Raji (cell line): ENCODE measurements around the gene ARSA.

ENCODE experiments used
- POLR2A ChIP-seq: IDR thresholded peaks from 2 replicates; pipeline ENCODE4 v1.6.1; 2011; ENCODE audit warnings: low read depth, low read length, control low read depth; ENCODE audit not compliant: insufficient read depth

ARSA gene

GRCh38 chr22:50625568-50626313, 2.2 kb downstream of the ARSA start:
- TF ChIP-seq POLR2A, result no peak

GRCh38 chr22:50625131-50625567, 2.8 kb downstream of the ARSA start:
- TF ChIP-seq POLR2A, result no peak

GRCh38 chr22:50624347-50625130, 3.4 kb downstream of the ARSA start:
- TF ChIP-seq POLR2A, result no peak

- no peak for TF ChIP-seq POLR2A
Measured at GRCh38 chr22:50622723-50623327, 5.1 kb downstream of the ARSA start.

GRCh38 chr22:50621948-50622722, 5.8 kb downstream of the ARSA start:
- TF ChIP-seq POLR2A, result 0 out of 2 replicates have a peak, but pooled peaks have one; percentile 13

- TF ChIP-seq POLR2A, result peak; percentile 65
Measured at GRCh38 chr22:50621356-50621880, 6.5 kb downstream of the ARSA start.

- TF ChIP-seq POLR2A, result peak; percentile 76
Measured at GRCh38 chr22:50620593-50621355, 7.2 kb downstream of the ARSA start.

GRCh38 chr22:50613291-50613981, 14.5 kb downstream of the ARSA start:
- TF ChIP-seq POLR2A, result no peak

- TF ChIP-seq POLR2A, result no peak
Measured at GRCh38 chr22:50612528-50613221, 15.3 kb downstream of the ARSA start.

GRCh38 chr22:50612168-50612527, 15.8 kb downstream of the ARSA start:
- TF ChIP-seq POLR2A, result no peak

GRCh38 chr22:50611341-50612060, 16.5 kb downstream of the ARSA start:
- no peak for TF ChIP-seq POLR2A

- no peak for TF ChIP-seq POLR2A
Measured at GRCh38 chr22:50610581-50610980, 17.4 kb downstream of the ARSA start.

- TF ChIP-seq POLR2A, result no peak
Measured at GRCh38 chr22:50610041-50610451, 17.9 kb downstream of the ARSA start.

- no peak for TF ChIP-seq POLR2A
Measured at GRCh38 chr22:50609599-50609998, 18.4 kb downstream of the ARSA start.
